ENCODE measurements around the gene EXOC3L4. TPM values are rescaled to one million over a fixed set of nuclear protein-coding genes. Genes with fewer than 3 reads are reported as not detected.
"Not testable (repeated sequence)": the region's sequence is repeated elsewhere in the genome, so short reads cannot be mapped to it uniquely, and the experiment has no call there.

The EXOC3L4 gene
- total and polyA plus RNA-seq, 8 donors: 1.3 to 82.8 (median 16.2) TPM

- Histone ChIP-seq H3K27ac (no peak overlapping the region), H3K4me3 (no peak overlapping the region), H3K9me3 (no peaks in the 10 kb centered on the region), H3K36me3 (no peaks in the 10 kb centered on the region), H3K27me3 (peaks cover 0 to 23% (median 0%) of the 10 kb centered on the region in 3 donors), H3K4me1 (no peaks in the 10 kb centered on the region)
- WGBS, 5 donors: 85 to 88% (median 85%) methylated on average over 10 of the region's 10 CpGs
- intact Hi-C loops (cut with DNase I; ENCODE audit: low total_unique reads): no loop called here
- no peak for DNase-seq
- TF ChIP-seq POLR2A (IDR thresholded peaks at IDR 0.05) (no peak), EP300 (IDR thresholded peaks at IDR 0.05) (no peak), CTCF (IDR thresholded peaks at IDR 0.05) (no peak), POLR2AphosphoS5 (IDR thresholded peaks at IDR 0.05) (no peak)
Observed at GRCh38 chr14:103149351-103150237, 55.1 kb downstream of the EXOC3L4 start.

DNA sequence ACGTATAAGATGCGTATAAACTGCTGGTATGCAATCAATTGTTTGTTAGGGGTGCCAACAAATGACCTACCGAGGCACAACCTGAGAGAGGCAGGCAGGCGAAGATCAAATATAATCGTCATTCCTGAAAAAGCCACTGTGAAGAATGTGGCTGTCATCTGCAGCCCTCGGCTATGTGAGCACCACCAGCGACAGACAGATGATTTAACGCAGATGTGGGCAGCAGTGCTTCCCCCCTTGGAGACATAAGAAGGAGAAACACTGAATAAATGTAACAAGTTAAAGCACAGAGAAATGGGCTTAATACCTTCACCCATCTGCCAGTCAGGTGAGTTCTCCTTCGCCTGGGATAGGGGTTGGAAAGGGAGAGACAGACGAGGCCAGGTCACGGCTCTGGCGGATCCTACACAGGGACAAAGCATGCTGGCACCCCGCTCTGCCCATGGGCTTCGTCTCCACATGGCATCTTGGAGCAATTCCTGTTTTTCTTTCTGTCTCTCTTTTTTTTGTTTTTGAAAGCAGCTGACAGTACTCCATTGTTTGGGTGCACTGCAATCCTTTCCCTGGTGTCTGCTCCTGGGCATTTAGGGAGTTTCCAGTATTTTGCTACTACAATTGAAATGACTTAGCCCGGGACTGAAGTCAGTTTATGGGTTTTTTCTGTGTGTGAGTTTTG, 56.9 kb downstream of the EXOC3L4 start:
- TF ChIP-seq POLR2A (IDR thresholded peaks at IDR 0.05) (no peak), POLR2AphosphoS5 (IDR thresholded peaks at IDR 0.05) (no peak), EP300 (IDR thresholded peaks at IDR 0.05) (no peak), CTCF (IDR thresholded peaks at IDR 0.05) (no peak)
- Histone ChIP-seq H3K4me1 (peaks cover 0 to 7% (median 0%) of the 10 kb centered on the region in 4 donors), H3K27me3 (peaks cover 0 to 11% (median 0%) of the 10 kb centered on the region in 3 donors), H3K36me3 (no peaks in the 10 kb centered on the region), H3K9me3 (no peaks in the 10 kb centered on the region), H3K27ac (no peak overlapping the region), H3K4me3 (no peak overlapping the region)
- intact Hi-C loops (cut with DNase I; ENCODE audit: low total_unique reads): no loop called here
- 73 to 82% (median 78%) methylated on average over 15 of the region's 15 CpGs for WGBS, 5 donors
- DNase-seq: no peak

- intact Hi-C loops (cut with DNase I; ENCODE audit: low total_unique reads): no loop called here
- Histone ChIP-seq H3K27me3 (no peaks in the 10 kb centered on the region), H3K36me3 (no peaks in the 10 kb centered on the region), H3K9me3 (no peaks in the 10 kb centered on the region), H3K27ac (no peak overlapping the region), H3K4me3 (no peak overlapping the region), H3K4me1 (peaks cover 0 to 7% (median 2%) of the 10 kb centered on the region in 4 donors)
- 34 to 42% (median 39%) methylated on average over 4 to 6 of the region's 6 CpGs for WGBS, 5 donors
- TF ChIP-seq POLR2A (IDR thresholded peaks at IDR 0.05) (no peak), POLR2AphosphoS5 (IDR thresholded peaks at IDR 0.05) (no peak), CTCF (IDR thresholded peaks at IDR 0.05) (no peak), EP300 (IDR thresholded peaks at IDR 0.05) (no peak)
- DNase-seq: peak in 1 of 2 donors; percentile 52
Observed at GRCh38 chr14:103155010-103155409, 60.5 kb downstream of the EXOC3L4 start.

GRCh38 chr14:103155416-103155815, 60.9 kb downstream of the EXOC3L4 start:
- H3K27ac ChIP-seq; H3K4me3 ChIP-seq; H3K9me3 ChIP-seq; intact Hi-C loops (cut with DNase I; ENCODE audit: low total_unique reads); H3K36me3 ChIP-seq; DNase-seq; H3K27me3 ChIP-seq; H3K4me1 ChIP-seq: not testable (repeated sequence)
- WGBS, 5 donors: 84 to 100% (median 94%) methylated on average over 3 to 12 of the region's 12 CpGs
